Measurements from ENCODE around the gene KIAA0930. TPM values are rescaled to one million over a fixed set of nuclear protein-coding genes. Genes with fewer than 3 reads are reported as not detected.
"Not testable (repeated sequence)": the region's sequence is repeated elsewhere in the genome, so short reads cannot be mapped to it uniquely, and the experiment has no call there.

Gene KIAA0930
- total and polyA plus RNA-seq, 2 of the 4 experiments (the other 2 are of a cell fraction): 25.3 to 34.1 TPM

- H3K18ac ChIP-seq (ENCODE audit: low read depth, low read length); H2AK9ac ChIP-seq (replicated peaks; ENCODE audit: low read depth, low read length, poor library complexity); H3K9me3 ChIP-seq (ENCODE audit: control insufficient read depth, insufficient read depth, low read length); H3K4ac ChIP-seq (ENCODE audit: low read depth, low read length); H3K27me3 ChIP-seq (ENCODE audit: control insufficient read depth, insufficient read depth, low read length); DNase-seq; H3K27ac ChIP-seq (ENCODE audit: insufficient read depth, low read length); H2BK5ac ChIP-seq (ENCODE audit: low read depth, low read length, poor library complexity, severe bottlenecking); H3K9ac ChIP-seq (ENCODE audit: low read depth, low read length); dilution Hi-C loops (cut with HindIII; ENCODE audit: low sequenced_read_pairs, unreplicated experiment); H3K23ac ChIP-seq (ENCODE audit: low read depth, low read length); H4K20me1 ChIP-seq (ENCODE audit: insufficient read depth, low read length); CTCF ChIA-PET; H3K79me1 ChIP-seq (ENCODE audit: low read depth in 1 of 2, low read length in 2 of 2); H4K5ac ChIP-seq (ENCODE audit: low read depth, low read length); H2BK20ac ChIP-seq (ENCODE audit: low read depth, low read length); H3K14ac ChIP-seq (replicated peaks; ENCODE audit: low read depth, low read length); H3K4me2 ChIP-seq (ENCODE audit: low read depth, low read length); H3K36me3 ChIP-seq (ENCODE audit: control insufficient read depth, insufficient read depth, low read length); ATAC-seq (ENCODE audit: low read depth); BruUV-seq (replicated peaks); H3K9me1 ChIP-seq (ENCODE audit: insufficient read depth, low read length); H3K4me1 ChIP-seq (ENCODE audit: control insufficient read depth, insufficient read depth, low read length); H4K91ac ChIP-seq (ENCODE audit: insufficient read depth, low read depth, low read length); POLR2A ChIA-PET (ENCODE audit: unreplicated experiment); H2AFZ ChIP-seq (replicated peaks; ENCODE audit: low read length, poor library complexity); H3K56ac ChIP-seq (ENCODE audit: extremely low read depth, insufficient read depth, low read length); intact Hi-C loops (cut with micrococcal nuclease); H3K4me3 ChIP-seq (ENCODE audit: insufficient read depth, low read depth, low read length); in situ Hi-C loops (cut with MboI; ENCODE audit: low sequenced_read_pairs); H4K8ac ChIP-seq (ENCODE audit: low read depth in 2 of 2, low read length in 2 of 2): not testable (repeated sequence)
- Histone ChIP-seq H2AK5ac (ENCODE audit: low read depth, low read length) (peak overlapping the region; percentile 57; the same call in 1 of the 2 replicates), H2BK120ac (ENCODE audit: low read depth, low read length) (0 out of 2 replicates have a peak overlapping the region, but pooled peaks have one; percentile 40), H2BK15ac (ENCODE audit: low read depth, low read length) (0 out of 3 replicates have a peak overlapping the region, but pooled peaks have one; percentile 44)
- WGBS, 2 experiments (ENCODE audit: extremely low coverage in 2 of 2, insufficient read length in 1 of 2): 80% methylated on average over 3 of the region's 7 CpGs; no CpG with 5 or more reads in 1 of the 2 experiments
Measured at GRCh38 chr22:45277720-45278119, 37.0 kb upstream of the KIAA0930 start.
